Naive thymus-derived CD8-positive, alpha-beta T cell (primary cell): ENCODE results near the gene MTX1. TPM values are rescaled to one million over a fixed set of nuclear protein-coding genes. Genes with fewer than 3 reads are reported as not detected.

ENCODE experiments used
- ATAC-seq, 2 donors: fragments of 150-1000 bp; cut with Tn5 transposase in 1 of 2; sonication (Bioruptor Pico), chemical (Tn5 transposase) in 1 of 2; 1 replicate in 1 of 2; 2 replicates in 1 of 2; pipeline ENCODE4 v1.10.0; 2021; ENCODE audit warnings: mild to moderate bottlenecking in 2 of 2, moderate library complexity in 2 of 2
- POLR2A ChIA-PET: fragments of 350-600 bp; sonication (Branson Sonifier 250); formaldehyde crosslinking; loops from one replicate; lab custom pipeline; 2021; ENCODE audit warnings: antibody characterized with exemption; lab: Charles Lee
- DNase-seq, 10 donors: peaks; one replicate each; pipeline versions ENCODE4 v3.0.0 to v3.0.0-alpha.2; 2020 to 2022
- H3K27ac Mint-ChIP-seq, 10 donors: one replicate each; pipeline ENCODE4 v1.8.0; 2020 to 2022; ENCODE audit warnings: mild to moderate bottlenecking in 10 of 10, mixed read lengths in 10 of 10, moderate library complexity in 4 of 10, inconsistent platforms in 1 of 10
- H3K27me3 Mint-ChIP-seq, 5 donors: one replicate each; pipeline ENCODE4 v1.8.0; 2021 to 2022; ENCODE audit warnings: mixed read lengths in 5 of 5
- H3K36me3 Mint-ChIP-seq, 3 donors: one replicate each; pipeline ENCODE4 v1.8.0; 2020 to 2022; ENCODE audit warnings: mixed read lengths in 3 of 3, mild to moderate bottlenecking in 2 of 3, inconsistent platforms in 1 of 3
- H3K4me1 Mint-ChIP-seq, 4 donors: one replicate each; pipeline ENCODE4 v1.8.0; 2021 to 2022; ENCODE audit warnings: mixed read lengths in 4 of 4
- H3K4me3 Mint-ChIP-seq, 10 donors: one replicate each; pipeline ENCODE4 v1.8.0; 2020 to 2022; ENCODE audit warnings: mild to moderate bottlenecking in 10 of 10, mixed read lengths in 10 of 10, moderate library complexity in 6 of 10, inconsistent platforms in 1 of 10
- H3K9me3 Mint-ChIP-seq, 9 donors: one replicate each; pipeline ENCODE4 v1.8.0; 2020 to 2022; ENCODE audit warnings: mixed read lengths in 9 of 9, mild to moderate bottlenecking in 3 of 9, inconsistent platforms in 1 of 9, moderate library complexity in 1 of 9
- polyA plus RNA-seq, 3 donors: library from polyadenylated mRNA; unstranded; fragments of 300-500 nt; fragmentation: Illumina TruSeq; gene quantifications; one replicate each; pipeline ENCODE4 v1.2.3, GENCODE V29; 2021
- total RNA-seq, 8 experiments: library from RNA in 2 of 8; stranded (reverse) in 2 of 8; gene quantifications; one replicate each; pipeline ENCODE4 v1.2.3 and lab custom pipeline; 2021 to 2026

The MTX1 gene
- total and polyA plus RNA-seq, 5 experiments from 2014 or later: 26.9 to 50.7 (median 45.8) TPM

- H3K27ac Mint-ChIP-seq: peak overlapping the region in 3 of 10 donors; percentile 19 to 68 (median 48)
- H3K4me1 Mint-ChIP-seq: peaks cover 16 to 33% (median 26%) of the 10 kb centered on the region in 4 donors
- peaks cover 0 to 5% (median 2%) of the 10 kb centered on the region in 5 donors for H3K27me3 Mint-ChIP-seq
- peaks cover 0 to 3% (median 3%) of the 10 kb centered on the region in 3 donors for H3K36me3 Mint-ChIP-seq
- DNase-seq: no peak
- peaks cover 0 to 5% (median 2%) of the 10 kb centered on the region in 9 donors for H3K9me3 Mint-ChIP-seq
- ATAC-seq: no peak
- no peak overlapping the region for H3K4me3 Mint-ChIP-seq
- POLR2A ChIA-PET: interaction anchor here (1.0 to 4.2 kb wide), 4 partner anchors 15 to 91 kb away, joined by 3 to 37 read pairs (median 4); partner anchors contain the start of genes MTX1, RUSC1, SCAMP3 and THBS3
These were observed 39.4 kb downstream of the MTX1 start for GRCh38 chr1:155247667-155248553.

- peak in 5 of 10 donors; percentile 19 to 48 (median 41) for DNase-seq
- Mint-ChIP-seq H3K4me1 (peaks cover 14 to 31% (median 25%) of the 10 kb centered on the region in 4 donors), H3K4me3 (peak overlapping the region; percentile 68 to 82 (median 75)), H3K36me3 (no peaks in the 10 kb centered on the region), H3K27ac (peak overlapping the region in 7 of 10 donors; percentile 43 to 84 (median 57)), H3K9me3 (no peaks in the 10 kb centered on the region), H3K27me3 (no peaks in the 10 kb centered on the region)
- POLR2A ChIA-PET: interaction anchor here (0.7 to 4.2 kb wide), 13 partner anchors 9 to 718 kb away, joined by 3 to 37 read pairs (median 4); partner anchors contain the start of genes CLK2, FDPS, KRTCAP2 and RUSC1
- ATAC-seq: peak; percentile 46 to 52
These were observed 41.7 kb downstream of the MTX1 start for GRCh38 chr1:155250246-155250632.

GRCh38 chr1:155250633-155251449 lies 42.3 kb downstream of the MTX1 start:
- H3K27me3 Mint-ChIP-seq: no peaks in the 10 kb centered on the region
- no peaks in the 10 kb centered on the region for H3K36me3 Mint-ChIP-seq
- peaks cover 14 to 33% (median 29%) of the 10 kb centered on the region in 4 donors for H3K4me1 Mint-ChIP-seq
- POLR2A ChIA-PET: interaction anchor here (0.7 to 4.2 kb wide), 12 partner anchors 9 to 717 kb away, joined by 3 to 37 read pairs (median 4); partner anchors contain the start of genes CLK2, FDPS, KRTCAP2 and RUSC1
- peak overlapping the region in 9 of 10 donors; percentile 31 to 84 (median 69) for H3K27ac Mint-ChIP-seq
- DNase-seq (peak; percentile 90 to 99 (median 96)), ATAC-seq (peak; percentile 93 to 99)
- H3K9me3 Mint-ChIP-seq: no peaks in the 10 kb centered on the region
- H3K4me3 Mint-ChIP-seq: peak overlapping the region; percentile 60 to 82 (median 72)

GRCh38 chr1:155251566-155251965 lies 43.1 kb downstream of the MTX1 start:
- ATAC-seq (no peak), DNase-seq (no peak)
- POLR2A ChIA-PET: interaction anchor here (0.9 to 4.2 kb wide), 6 partner anchors 9 to 717 kb away, joined by 3 to 37 read pairs (median 14); partner anchors contain the start of genes CLK2, RUSC1 and SCAMP3
- Mint-ChIP-seq H3K4me1 (peaks cover 17 to 36% (median 33%) of the 10 kb centered on the region in 4 donors), H3K27ac (peak overlapping the region in 1 of 10 donors; percentile 82), H3K4me3 (no peak overlapping the region), H3K36me3 (peaks cover 0 to 6% (median 0%) of the 10 kb centered on the region in 3 donors), H3K27me3 (no peaks in the 10 kb centered on the region), H3K9me3 (no peaks in the 10 kb centered on the region)

GRCh38 chr1:155253208-155253607 lies 44.7 kb downstream of the MTX1 start:
- Mint-ChIP-seq H3K4me1 (peaks cover 19 to 46% (median 36%) of the 10 kb centered on the region in 4 donors), H3K27me3 (no peaks in the 10 kb centered on the region), H3K9me3 (no peaks in the 10 kb centered on the region), H3K4me3 (peak overlapping the region; percentile 34 to 85 (median 78)), H3K36me3 (peaks cover 0 to 21% (median 2%) of the 10 kb centered on the region in 3 donors), H3K27ac (peak overlapping the region in 5 of 10 donors; percentile 11 to 68 (median 31))
- POLR2A ChIA-PET: interaction anchor here (0.6 to 1.2 kb wide), 2 partner anchors 8 to 238 kb away, joined by 3 to 5 read pairs; no protein-coding TSS in a partner anchor
- ATAC-seq: no peak
- no peak for DNase-seq

- peak overlapping the region; percentile 65 to 89 (median 81) for H3K4me3 Mint-ChIP-seq
- H3K36me3 Mint-ChIP-seq: peaks cover 0 to 27% (median 4%) of the 10 kb centered on the region in 3 donors
- no peak for DNase-seq
- H3K4me1 Mint-ChIP-seq: peaks cover 19 to 46% (median 36%) of the 10 kb centered on the region in 4 donors
- no peak for ATAC-seq
- H3K27ac Mint-ChIP-seq: peak overlapping the region in 5 of 10 donors; percentile 11 to 86 (median 38)
- H3K27me3 Mint-ChIP-seq: no peaks in the 10 kb centered on the region
- no peaks in the 10 kb centered on the region for H3K9me3 Mint-ChIP-seq
- POLR2A ChIA-PET: interaction anchor here (1.2 kb wide), 1 partner anchor 9 kb away, joined by 3 read pairs; no protein-coding TSS in a partner anchor
These were observed 45.3 kb downstream of the MTX1 start for GRCh38 chr1:155253797-155254196.

- Mint-ChIP-seq H3K9me3 (no peaks in the 10 kb centered on the region), H3K27me3 (no peaks in the 10 kb centered on the region), H3K4me1 (peaks cover 19 to 46% (median 36%) of the 10 kb centered on the region in 4 donors), H3K4me3 (peak overlapping the region; percentile 65 to 89 (median 81)), H3K27ac (peak overlapping the region in 9 of 10 donors; percentile 37 to 86 (median 77)), H3K36me3 (peaks cover 0 to 32% (median 4%) of the 10 kb centered on the region in 3 donors)
- DNase-seq: no peak
- POLR2A ChIA-PET: interaction anchor here (1.2 kb wide), 1 partner anchor 10 kb away, joined by 3 read pairs; no protein-coding TSS in a partner anchor
- no peak for ATAC-seq
These were observed 45.8 kb downstream of the MTX1 start for GRCh38 chr1:155254228-155254713.

GRCh38 chr1:155254714-155255242 lies 46.3 kb downstream of the MTX1 start:
- Mint-ChIP-seq H3K27ac (peak overlapping the region in 5 of 10 donors; percentile 43 to 79 (median 73)), H3K4me1 (peaks cover 19 to 46% (median 37%) of the 10 kb centered on the region in 4 donors)
- DNase-seq: no peak

GRCh38 chr1:155255243-155256007 lies 46.9 kb downstream of the MTX1 start, which contains the start of gene ENTREP3:
ENTREP3 (minus strand) TSS chr1:155255483; CDS start chr1:155254877, 606 bp downstream.
- ATAC-seq (peak; percentile 53 to 71), DNase-seq (peak; percentile 55 to 85 (median 66))
- POLR2A ChIA-PET: interaction anchor here (0.6 to 1.8 kb wide), 11 partner anchors 11 to 127 kb away, joined by 3 to 9 read pairs (median 3); partner anchors contain the start of gene TRIM46
- H3K4me3 Mint-ChIP-seq: peak within 1 kb of the TSS; percentile 75 to 89 (median 82)
- peaks cover 0 to 42% (median 4%) of the 10 kb centered on the region in 3 donors for H3K36me3 Mint-ChIP-seq
- H3K27ac Mint-ChIP-seq: peak within 1 kb of the TSS; percentile 37 to 86 (median 75)
- peaks cover 23 to 52% (median 40%) of the 10 kb centered on the region in 4 donors for H3K4me1 Mint-ChIP-seq
- H3K27me3 Mint-ChIP-seq: no peaks in the 10 kb centered on the region
- no peaks in the 10 kb centered on the region for H3K9me3 Mint-ChIP-seq

More at GRCh38 chr1:155254714-155255242, 46.3 kb downstream of the MTX1 start:
- ATAC-seq: peak in 1 of 2 donors; percentile 3
- Mint-ChIP-seq H3K36me3 (peaks cover 0 to 37% (median 4%) of the 10 kb centered on the region in 3 donors), H3K27me3 (no peaks in the 10 kb centered on the region), H3K9me3 (no peaks in the 10 kb centered on the region), H3K4me3 (peak overlapping the region; percentile 75 to 89 (median 82))
- POLR2A ChIA-PET: interaction anchor here (0.6 to 1.8 kb wide), 9 partner anchors 12 to 128 kb away, joined by 3 to 7 read pairs (median 3); partner anchors contain the start of gene TRIM46
